22Rv1 (cell line): Measurements from ENCODE around the gene P3H1.

Experiments used
- H3K27ac ChIP-seq: fragments of 450-650 bp; 2 replicates; pipeline ENCODE4 v1.5.1; 2017
- ZFX ChIP-seq: fragments of 450-650 bp; IDR thresholded peaks from 2 replicates; pipeline ENCODE4 v1.6.1; 2017; ENCODE audit warnings: antibody characterized with exemption, borderline replicate concordance
- TF ChIP-seq, protein P1 (sequence below): fragments of 450-650 bp; IDR thresholded peaks from 2 replicates; pipeline ENCODE4 v1.5.1; 2017; ENCODE audit warnings: mild to moderate bottlenecking

P3H1 gene

DNA sequence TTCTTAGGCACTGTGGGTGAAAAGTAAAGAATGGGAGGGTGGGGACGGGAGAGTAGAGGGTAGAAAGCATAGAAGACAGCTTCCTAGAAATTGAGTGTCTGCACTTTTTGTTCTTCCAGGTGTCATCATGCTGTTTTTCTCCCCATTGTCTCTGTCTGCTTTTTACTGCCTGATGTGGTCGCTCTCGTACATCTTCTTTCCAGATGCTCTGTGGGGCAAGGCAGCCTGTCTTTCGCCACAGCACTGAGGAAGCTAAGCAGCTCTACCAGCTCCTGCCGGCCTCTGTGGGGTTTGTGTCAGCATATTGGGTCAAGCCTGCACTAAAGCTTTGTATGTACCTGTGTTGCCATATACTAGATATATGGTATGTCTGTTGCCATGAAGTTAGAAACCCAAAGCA, 31.2 kb upstream of the P3H1 start:
- no peak overlapping the region for H3K27ac ChIP-seq
- TF ChIP-seq, protein P1, sequence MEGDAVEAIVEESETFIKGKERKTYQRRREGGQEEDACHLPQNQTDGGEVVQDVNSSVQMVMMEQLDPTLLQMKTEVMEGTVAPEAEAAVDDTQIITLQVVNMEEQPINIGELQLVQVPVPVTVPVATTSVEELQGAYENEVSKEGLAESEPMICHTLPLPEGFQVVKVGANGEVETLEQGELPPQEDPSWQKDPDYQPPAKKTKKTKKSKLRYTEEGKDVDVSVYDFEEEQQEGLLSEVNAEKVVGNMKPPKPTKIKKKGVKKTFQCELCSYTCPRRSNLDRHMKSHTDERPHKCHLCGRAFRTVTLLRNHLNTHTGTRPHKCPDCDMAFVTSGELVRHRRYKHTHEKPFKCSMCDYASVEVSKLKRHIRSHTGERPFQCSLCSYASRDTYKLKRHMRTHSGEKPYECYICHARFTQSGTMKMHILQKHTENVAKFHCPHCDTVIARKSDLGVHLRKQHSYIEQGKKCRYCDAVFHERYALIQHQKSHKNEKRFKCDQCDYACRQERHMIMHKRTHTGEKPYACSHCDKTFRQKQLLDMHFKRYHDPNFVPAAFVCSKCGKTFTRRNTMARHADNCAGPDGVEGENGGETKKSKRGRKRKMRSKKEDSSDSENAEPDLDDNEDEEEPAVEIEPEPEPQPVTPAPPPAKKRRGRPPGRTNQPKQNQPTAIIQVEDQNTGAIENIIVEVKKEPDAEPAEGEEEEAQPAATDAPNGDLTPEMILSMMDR: no peak
- no peak for TF ChIP-seq ZFX

DNA sequence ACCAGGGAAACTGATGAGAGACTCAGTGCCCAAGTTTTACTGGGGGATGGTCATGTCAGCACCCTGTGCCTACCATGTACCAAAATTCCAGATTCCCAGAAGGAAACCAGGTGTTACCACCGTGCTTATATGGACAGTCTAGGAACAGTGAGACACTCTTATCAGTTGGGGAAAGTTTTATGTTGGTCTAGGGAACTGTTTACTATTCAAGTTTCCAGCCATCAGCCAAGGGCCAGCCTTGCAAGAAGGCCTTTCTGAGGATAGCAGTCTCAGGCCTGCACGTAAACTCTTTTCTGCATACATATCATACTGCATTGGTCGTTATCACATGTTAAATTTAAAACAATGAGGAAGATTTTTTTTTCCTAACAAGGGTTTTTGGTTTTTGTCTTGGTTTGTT, 30.6 kb upstream of the P3H1 start:
- no peak overlapping the region for H3K27ac ChIP-seq
- TF ChIP-seq ZFX: no peak
- TF ChIP-seq, protein P1: no peak

DNA sequence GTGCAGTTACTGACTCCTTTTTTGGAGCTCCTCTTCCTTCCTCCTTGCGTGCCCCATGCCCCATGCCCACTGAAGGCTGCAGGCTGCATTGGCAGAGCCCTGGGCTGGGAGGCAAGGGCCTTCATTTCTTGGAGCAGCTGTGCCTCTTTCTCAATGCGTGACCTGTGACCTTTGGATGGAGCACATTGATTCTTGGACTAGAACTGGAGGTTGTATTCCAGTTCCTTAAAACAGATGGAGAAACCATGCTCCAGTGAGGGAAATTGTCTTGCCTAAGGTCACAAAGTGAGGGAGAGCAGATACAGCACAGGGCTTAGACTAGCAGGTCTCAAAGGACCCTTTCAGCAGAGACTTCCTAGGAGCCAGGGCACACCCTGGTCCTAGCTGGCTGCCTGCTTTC, 27.0 kb upstream of the P3H1 start:
- H3K27ac ChIP-seq: no peak overlapping the region
- no peak for TF ChIP-seq ZFX
- TF ChIP-seq, protein P1: no peak

DNA sequence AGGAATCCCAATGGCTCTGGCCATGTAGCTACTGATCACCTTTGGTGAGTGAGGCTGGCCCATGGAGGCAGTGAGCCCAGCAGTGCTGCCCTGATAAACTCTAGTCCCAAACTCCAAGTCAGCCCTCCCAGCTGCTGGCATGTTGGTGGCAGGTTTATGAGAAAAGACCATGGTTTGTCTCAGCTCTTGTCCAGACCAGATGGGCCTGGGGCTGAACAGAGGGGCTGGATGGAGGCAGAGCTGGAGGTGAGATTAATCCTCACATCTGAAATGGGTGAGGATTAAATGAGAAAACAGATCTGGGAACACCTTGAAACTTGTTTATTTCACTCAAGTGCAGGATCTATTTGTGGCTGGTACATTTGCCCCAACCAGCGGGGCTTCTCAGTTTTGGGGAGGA, 21.2 kb upstream of the P3H1 start:
- TF ChIP-seq, protein P1: no peak
- no peak for TF ChIP-seq ZFX
- H3K27ac ChIP-seq: no peak overlapping the region

DNA sequence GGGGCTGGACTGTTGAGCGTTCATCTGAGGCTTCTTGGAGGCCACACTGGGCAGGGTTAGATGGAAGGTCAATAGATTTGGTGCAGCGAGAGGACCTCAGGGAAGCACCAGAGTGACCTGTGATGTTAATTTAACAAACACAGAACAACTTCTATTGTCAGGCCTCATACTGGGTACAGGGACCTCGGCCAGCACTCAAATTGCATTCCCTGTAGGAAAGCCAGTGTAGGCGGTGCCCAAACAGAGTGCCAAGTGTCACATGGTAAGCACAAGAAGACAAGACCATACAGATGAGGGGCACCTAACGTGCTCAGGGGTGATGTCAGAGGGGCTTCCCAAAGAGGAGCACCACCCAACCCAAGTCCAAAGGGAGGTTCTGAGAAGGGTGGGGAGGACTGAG, 19.3 kb upstream of the P3H1 start:
- TF ChIP-seq, protein P1: no peak
- TF ChIP-seq ZFX: no peak
- H3K27ac ChIP-seq: no peak overlapping the region

DNA sequence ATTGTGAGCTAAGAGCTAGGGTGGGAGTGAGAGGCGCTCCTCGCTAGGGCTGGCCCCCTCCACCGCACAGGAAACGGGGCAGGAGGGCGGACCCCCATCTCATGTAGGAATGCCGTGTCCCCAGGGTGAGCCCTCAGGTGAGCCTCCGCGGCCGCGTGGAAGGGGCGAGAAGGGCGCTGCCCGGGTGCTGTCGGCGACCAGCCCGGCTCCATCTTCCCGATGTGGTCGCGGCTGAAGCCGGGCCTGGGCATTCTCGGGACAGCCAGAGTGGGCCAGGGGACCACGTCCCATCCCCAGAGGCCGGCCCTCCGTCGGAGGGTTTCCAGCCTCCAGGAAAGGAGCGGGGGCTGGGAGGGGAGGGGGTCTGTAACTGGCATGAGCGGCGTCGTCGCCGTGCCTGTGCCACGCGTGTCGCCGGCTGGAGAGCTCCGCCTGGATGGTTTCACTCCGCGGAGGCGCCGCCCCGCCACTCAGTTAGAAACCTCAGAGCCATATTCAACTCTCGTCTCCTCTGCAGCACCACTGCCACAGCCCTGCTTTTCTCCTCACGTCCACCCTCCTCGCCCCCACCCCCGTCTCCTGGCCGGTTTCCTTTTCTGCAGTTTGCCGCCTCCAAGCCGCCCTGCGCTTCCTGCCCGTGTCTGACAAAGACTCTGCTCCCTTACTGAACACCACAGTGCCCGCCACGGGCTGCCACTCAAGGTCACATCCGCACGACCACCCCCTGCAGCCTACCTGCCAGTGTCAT, 18.3 kb upstream of the P3H1 start, which contains the start of gene TMEM269:
TMEM269 (plus strand) TSS at position 46 of the 748 bp plus-strand sequence. CDS start 4,903 bp downstream, outside the sequence.
- TF ChIP-seq, protein P1: no peak
- no peak for TF ChIP-seq ZFX
- H3K27ac ChIP-seq: no peak within 1 kb of the TSS

DNA sequence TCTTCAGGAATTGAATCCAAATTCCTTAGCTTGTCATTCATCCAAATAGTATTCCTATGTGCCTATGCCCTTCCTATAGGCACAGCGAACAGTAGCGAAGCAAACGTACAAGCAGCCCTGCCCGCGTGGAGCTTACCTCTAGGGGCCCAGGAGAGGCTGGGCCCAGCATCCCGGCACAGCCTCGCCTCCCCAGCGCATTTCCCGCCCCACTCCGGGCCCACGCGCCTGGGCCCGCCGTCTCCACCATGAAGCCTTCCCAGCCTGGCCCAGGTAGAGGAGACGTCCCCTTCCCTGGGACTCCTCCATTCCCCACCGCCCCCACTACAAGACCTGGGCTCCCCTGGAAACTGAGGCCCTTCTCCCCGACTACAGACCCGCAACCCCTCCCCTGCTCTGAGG, 17.7 kb upstream of the P3H1 start:
- H3K27ac ChIP-seq: no peak overlapping the region
- no peak for TF ChIP-seq ZFX
- TF ChIP-seq, protein P1: no peak
